Stimulated activated CD8-positive, alpha-beta memory T cell treated with anti-CD3 and anti-CD28 coated beads, Interleukin-7, amount 100 ng/mL, for 4 hours (primary cell): ENCODE measurements around the gene SLC50A1.

Source experiments
- DNase-seq, 2 donors: peaks; one replicate each; pipeline ENCODE4 v3.0.0-alpha.2; 2020; ENCODE audit warnings: low read depth in 2 of 2

SLC50A1 gene

GRCh38 chr1:155184351-155184811 lies 48.7 kb downstream of the SLC50A1 start:
- DNase-seq, result no peak

- DNase-seq, result no peak
Observed at GRCh38 chr1:155184835-155185782, 49.5 kb downstream of the SLC50A1 start.

GRCh38 chr1:155185783-155186066 lies 50.1 kb downstream of the SLC50A1 start:
- no peak for DNase-seq

- no peak for DNase-seq
Observed at GRCh38 chr1:155186067-155186793, 50.6 kb downstream of the SLC50A1 start.

- DNase-seq, result no peak
Observed at GRCh38 chr1:155186794-155187455, 51.3 kb downstream of the SLC50A1 start.

GRCh38 chr1:155187456-155187891 lies 51.8 kb downstream of the SLC50A1 start:
- no peak for DNase-seq

GRCh38 chr1:155188268-155188667 lies 52.6 kb downstream of the SLC50A1 start:
- DNase-seq, result no peak
